Neural cell (in vitro differentiated cells): ENCODE data around the gene MINK1. TPM values are rescaled to one million over a fixed set of nuclear protein-coding genes. Genes with fewer than 3 reads are reported as not detected.
A peak's percentile ranks its signal among the peaks of the same experiment; 100 is the strongest.

Experiments used
- H2AFZ ChIP-seq: fragments of 200-600, 300-800 bp; sonication (generic), shearing (Covaris generic); 2 replicates; pipeline ENCODE4 v1.6.0; 2014; ENCODE audit warnings: low read depth, mild to moderate bottlenecking, antibody characterized with exemption, low read length, moderate library complexity
- H3F3A ChIP-seq: fragments of 200-600 bp; shearing (Covaris generic); 2 replicates; pipeline ENCODE4 v1.6.1; 2016; ENCODE audit warnings: mild to moderate bottlenecking, moderate library complexity, mixed read lengths, antibody characterized with exemption, low read length; ENCODE audit not compliant: insufficient read depth, poor library complexity, severe bottlenecking
- H3K27ac ChIP-seq: fragments of 200-600, 300-800 bp; sonication (generic), shearing (Covaris generic); 2 replicates; pipeline ENCODE4 v1.5.1; 2014; ENCODE audit warnings: mild to moderate bottlenecking, low read length, moderate library complexity
- H3K27me3 ChIP-seq: fragments of 300-800, 200-600 bp; sonication (generic), shearing (Covaris generic); 2 replicates; pipeline ENCODE4 v1.6.0; 2014; ENCODE audit warnings: mild to moderate bottlenecking, low read depth, low read length, moderate library complexity; ENCODE audit not compliant: insufficient read depth
- H3K36me3 ChIP-seq: fragments of 300-800, 200-600 bp; sonication (generic), shearing (Covaris generic); 2 replicates; pipeline ENCODE4 v1.5.1; 2014; ENCODE audit warnings: mild to moderate bottlenecking, antibody characterized with exemption, low read length, moderate library complexity; ENCODE audit not compliant: insufficient read depth
- H3K4me2 ChIP-seq: fragments of 300-800, 200-600 bp; sonication (generic), shearing (Covaris generic); 2 replicates; pipeline ENCODE4 v1.6.0; 2014; ENCODE audit warnings: mild to moderate bottlenecking, low read length
- H3K4me3 ChIP-seq: fragments of 300-800, 200-600 bp; sonication (generic), shearing (Covaris generic); 2 replicates; pipeline ENCODE4 v1.5.1; 2014; ENCODE audit warnings: mild to moderate bottlenecking, low read length, moderate library complexity
- H3K79me2 ChIP-seq: fragments of 200-600 bp; shearing (Covaris generic); replicated peaks from 2 replicates; pipeline ENCODE4 v1.6.0; 2014; ENCODE audit warnings: mild to moderate bottlenecking, low read length, moderate library complexity; ENCODE audit not compliant: insufficient read depth
- H3K9ac ChIP-seq: fragments of 300-800, 200-600 bp; sonication (generic), shearing (Covaris generic); 2 replicates; pipeline ENCODE4 v1.6.1; 2016; ENCODE audit warnings: mild to moderate bottlenecking, low read length, mixed read lengths
- H3K9me2 ChIP-seq: fragments of 200-600 bp; shearing (Covaris generic); 2 replicates; pipeline ENCODE4 v1.6.1; 2016; ENCODE audit warnings: mild to moderate bottlenecking, low read length, mixed read lengths; ENCODE audit not compliant: insufficient read depth
- H3K9me3 ChIP-seq: fragments of 200-600, 300-800 bp; sonication (generic), shearing (Covaris generic); 2 replicates; pipeline ENCODE4 v1.6.1; 2016; ENCODE audit warnings: mild to moderate bottlenecking, mixed run types, low read length, moderate library complexity, mixed read lengths
- H4K20me1 ChIP-seq: fragments of 200-600 bp; shearing (Covaris generic); 2 replicates; pipeline ENCODE4 v1.6.1; 2016; ENCODE audit warnings: mild to moderate bottlenecking, mixed run types; ENCODE audit not compliant: insufficient read depth
- EP300 ChIP-seq: fragments of 450-650 bp; conservative IDR thresholded peaks from 2 replicates; pipeline ENCODE4 v1.6.1; 2014; ENCODE audit warnings: antibody characterized with exemption, mild to moderate bottlenecking, moderate library complexity; ENCODE audit not compliant: poor library complexity, severe bottlenecking
- EZH2 ChIP-seq: fragments of 200-600, 300-800 bp; shearing (Covaris generic), sonication (generic); IDR thresholded peaks from 2 replicates; pipeline ENCODE4 v1.6.1; 2014; ENCODE audit warnings: antibody characterized with exemption, low read length, borderline replicate concordance, mild to moderate bottlenecking; ENCODE audit not compliant: insufficient read depth, poor library complexity, severe bottlenecking
- MXI1 ChIP-seq: fragments of 450-650 bp; conservative IDR thresholded peaks from 2 replicates; pipeline ENCODE4 v1.6.1; 2014; ENCODE audit warnings: antibody characterized with exemption, mild to moderate bottlenecking; ENCODE audit not compliant: poor library complexity, severe bottlenecking
- POLR2AphosphoS5 ChIP-seq: IDR thresholded peaks from 2 replicates; pipeline ENCODE4 v1.6.1; 2012
- RAD21 ChIP-seq: fragments of 450-650 bp; conservative IDR thresholded peaks from 2 replicates; pipeline ENCODE4 v1.6.1; 2014; ENCODE audit warnings: antibody characterized with exemption, mild to moderate bottlenecking, moderate library complexity
- SMC3 ChIP-seq: fragments of 450-650 bp; conservative IDR thresholded peaks from 2 replicates; pipeline ENCODE4 v1.6.1; 2014; ENCODE audit warnings: antibody characterized with exemption, mild to moderate bottlenecking, moderate library complexity; ENCODE audit not compliant: poor library complexity
- TAF1 ChIP-seq: IDR thresholded peaks from 2 replicates; pipeline ENCODE4 v1.6.1; 2012; ENCODE audit warnings: low read depth
- polyA plus RNA-seq: library from polyadenylated mRNA; depleted of rRNA; stranded (reverse); fragments of >200 nt; gene quantifications from 2 replicates; pipeline ENCODE4 v1.2.3, GENCODE V29; 2014
- TF ChIP-seq, protein P1 (sequence below): fragments of 450-650 bp; IDR thresholded peaks from 2 replicates; pipeline ENCODE4 v1.5.1; 2014; ENCODE audit warnings: antibody characterized with exemption, mild to moderate bottlenecking, moderate library complexity; ENCODE audit not compliant: poor library complexity, severe bottlenecking
- TF ChIP-seq, protein P2 (sequence below): IDR thresholded peaks from 2 replicates; pipeline ENCODE4 v1.6.1; 2012; ENCODE audit warnings: borderline replicate concordance

MINK1 gene
- polyA plus RNA-seq, 1 donor from 2014 or later: 38.1 TPM

DNA sequence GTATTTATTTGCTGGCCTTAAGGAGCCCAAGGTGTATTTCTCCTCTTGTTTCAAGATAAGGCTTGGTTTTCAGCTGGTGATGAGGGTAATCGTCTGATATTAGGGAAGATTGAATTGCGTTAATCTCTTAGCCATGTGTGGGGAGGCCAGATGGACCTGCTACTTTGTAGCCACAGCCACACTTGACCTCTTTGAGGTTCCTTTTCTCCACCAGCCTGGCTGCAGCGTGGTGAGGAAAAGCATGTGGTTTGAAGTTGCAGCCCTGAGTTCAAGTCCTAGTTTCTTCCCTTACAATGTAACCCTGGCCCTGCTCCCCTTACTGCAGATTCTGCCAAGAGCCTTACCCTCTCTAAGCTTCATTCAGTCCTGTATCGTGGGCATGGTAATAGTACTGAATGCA, 3.1 kb downstream of the MINK1 start:
- H3K4me3 ChIP-seq: peak overlapping the region; percentile 100
- H3K79me2 ChIP-seq: peaks cover 58% of the 10 kb centered on the region
- no peaks in the 10 kb centered on the region for H4K20me1 ChIP-seq
- no peaks in the 10 kb centered on the region for H3K9me2 ChIP-seq
- TF ChIP-seq, protein P1, sequence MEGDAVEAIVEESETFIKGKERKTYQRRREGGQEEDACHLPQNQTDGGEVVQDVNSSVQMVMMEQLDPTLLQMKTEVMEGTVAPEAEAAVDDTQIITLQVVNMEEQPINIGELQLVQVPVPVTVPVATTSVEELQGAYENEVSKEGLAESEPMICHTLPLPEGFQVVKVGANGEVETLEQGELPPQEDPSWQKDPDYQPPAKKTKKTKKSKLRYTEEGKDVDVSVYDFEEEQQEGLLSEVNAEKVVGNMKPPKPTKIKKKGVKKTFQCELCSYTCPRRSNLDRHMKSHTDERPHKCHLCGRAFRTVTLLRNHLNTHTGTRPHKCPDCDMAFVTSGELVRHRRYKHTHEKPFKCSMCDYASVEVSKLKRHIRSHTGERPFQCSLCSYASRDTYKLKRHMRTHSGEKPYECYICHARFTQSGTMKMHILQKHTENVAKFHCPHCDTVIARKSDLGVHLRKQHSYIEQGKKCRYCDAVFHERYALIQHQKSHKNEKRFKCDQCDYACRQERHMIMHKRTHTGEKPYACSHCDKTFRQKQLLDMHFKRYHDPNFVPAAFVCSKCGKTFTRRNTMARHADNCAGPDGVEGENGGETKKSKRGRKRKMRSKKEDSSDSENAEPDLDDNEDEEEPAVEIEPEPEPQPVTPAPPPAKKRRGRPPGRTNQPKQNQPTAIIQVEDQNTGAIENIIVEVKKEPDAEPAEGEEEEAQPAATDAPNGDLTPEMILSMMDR: no peak
- no peak for TF ChIP-seq MXI1
- TF ChIP-seq EZH2: no peak
- TF ChIP-seq RAD21: no peak
- no peak for TF ChIP-seq SMC3
- TF ChIP-seq TAF1: no peak
- H3K4me2 ChIP-seq: no peak overlapping the region
- H3K36me3 ChIP-seq: no peaks in the 10 kb centered on the region
- no peak overlapping the region for H3K9ac ChIP-seq
- no peak overlapping the region for H3K27ac ChIP-seq
- no peaks in the 10 kb centered on the region for H3K27me3 ChIP-seq
- H3K9me3 ChIP-seq: no peaks in the 10 kb centered on the region
- no peak overlapping the region for H2AFZ ChIP-seq
- H3F3A ChIP-seq: no peaks in the 10 kb centered on the region

DNA sequence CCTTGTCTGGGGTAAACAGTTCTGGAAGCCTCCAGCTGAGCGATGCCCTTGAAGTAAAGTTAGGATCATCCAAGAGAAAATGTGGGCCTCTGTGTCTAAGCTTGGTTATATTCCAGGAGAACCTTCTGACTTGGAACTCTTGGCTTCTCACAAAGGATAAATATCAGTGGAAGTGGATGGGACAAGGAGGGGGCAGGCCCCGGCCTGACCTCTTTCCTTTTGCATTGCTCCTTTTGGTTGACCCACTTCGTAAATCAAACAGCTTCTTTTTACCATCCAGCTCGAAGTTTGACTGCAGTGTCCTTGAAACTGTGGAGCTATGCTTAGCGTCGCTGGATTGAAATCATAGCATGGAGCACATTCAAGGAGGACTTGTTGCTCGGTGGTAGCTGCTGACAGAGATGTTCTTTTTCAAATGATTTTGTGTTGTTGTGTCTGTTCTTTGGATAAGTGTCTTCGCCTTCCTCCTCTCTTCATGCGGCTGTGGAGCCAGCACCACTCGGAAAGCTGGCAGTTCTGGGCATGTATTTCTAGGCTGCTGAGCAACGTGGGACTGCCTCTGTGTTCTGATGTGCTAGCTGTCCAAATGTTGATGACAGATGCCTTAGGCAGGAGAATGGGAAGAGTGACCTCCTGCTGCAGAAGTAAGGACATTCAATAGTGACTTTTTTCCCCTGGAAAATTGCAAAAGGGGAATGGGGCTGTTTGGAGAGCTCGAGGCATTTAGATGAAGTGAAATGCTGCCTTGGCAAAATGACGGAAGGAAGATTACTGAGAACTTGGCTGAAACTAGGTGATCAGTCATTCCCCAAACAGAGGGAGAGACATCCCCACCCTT, 4.5 kb downstream of the MINK1 start:
- H3K79me2 ChIP-seq: peaks cover 58% of the 10 kb centered on the region
- TF ChIP-seq EZH2 (no peak), SMC3 (no peak), RAD21 (no peak), EP300 (no peak), POLR2AphosphoS5 (no peak), MXI1 (no peak), TAF1 (no peak)
- TF ChIP-seq, protein P2, sequence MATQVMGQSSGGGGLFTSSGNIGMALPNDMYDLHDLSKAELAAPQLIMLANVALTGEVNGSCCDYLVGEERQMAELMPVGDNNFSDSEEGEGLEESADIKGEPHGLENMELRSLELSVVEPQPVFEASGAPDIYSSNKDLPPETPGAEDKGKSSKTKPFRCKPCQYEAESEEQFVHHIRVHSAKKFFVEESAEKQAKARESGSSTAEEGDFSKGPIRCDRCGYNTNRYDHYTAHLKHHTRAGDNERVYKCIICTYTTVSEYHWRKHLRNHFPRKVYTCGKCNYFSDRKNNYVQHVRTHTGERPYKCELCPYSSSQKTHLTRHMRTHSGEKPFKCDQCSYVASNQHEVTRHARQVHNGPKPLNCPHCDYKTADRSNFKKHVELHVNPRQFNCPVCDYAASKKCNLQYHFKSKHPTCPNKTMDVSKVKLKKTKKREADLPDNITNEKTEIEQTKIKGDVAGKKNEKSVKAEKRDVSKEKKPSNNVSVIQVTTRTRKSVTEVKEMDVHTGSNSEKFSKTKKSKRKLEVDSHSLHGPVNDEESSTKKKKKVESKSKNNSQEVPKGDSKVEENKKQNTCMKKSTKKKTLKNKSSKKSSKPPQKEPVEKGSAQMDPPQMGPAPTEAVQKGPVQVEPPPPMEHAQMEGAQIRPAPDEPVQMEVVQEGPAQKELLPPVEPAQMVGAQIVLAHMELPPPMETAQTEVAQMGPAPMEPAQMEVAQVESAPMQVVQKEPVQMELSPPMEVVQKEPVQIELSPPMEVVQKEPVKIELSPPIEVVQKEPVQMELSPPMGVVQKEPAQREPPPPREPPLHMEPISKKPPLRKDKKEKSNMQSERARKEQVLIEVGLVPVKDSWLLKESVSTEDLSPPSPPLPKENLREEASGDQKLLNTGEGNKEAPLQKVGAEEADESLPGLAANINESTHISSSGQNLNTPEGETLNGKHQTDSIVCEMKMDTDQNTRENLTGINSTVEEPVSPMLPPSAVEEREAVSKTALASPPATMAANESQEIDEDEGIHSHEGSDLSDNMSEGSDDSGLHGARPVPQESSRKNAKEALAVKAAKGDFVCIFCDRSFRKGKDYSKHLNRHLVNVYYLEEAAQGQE: no peak
- TF ChIP-seq, protein P1: no peak
- no peaks in the 10 kb centered on the region for H3K9me3 ChIP-seq
- no peaks in the 10 kb centered on the region for H3F3A ChIP-seq
- no peaks in the 10 kb centered on the region for H3K9me2 ChIP-seq
- no peak overlapping the region for H3K27ac ChIP-seq
- no peaks in the 10 kb centered on the region for H3K36me3 ChIP-seq
- no peak overlapping the region for H3K4me3 ChIP-seq
- H2AFZ ChIP-seq: no peak overlapping the region
- H3K4me2 ChIP-seq: no peak overlapping the region
- no peak overlapping the region for H3K9ac ChIP-seq
- H4K20me1 ChIP-seq: no peaks in the 10 kb centered on the region
- no peaks in the 10 kb centered on the region for H3K27me3 ChIP-seq
